Measurements from ENCODE around the gene ELOVL2.
"Not testable (repeated sequence)": the region's sequence is repeated elsewhere in the genome, so short reads cannot be mapped to it uniquely, and the experiment has no call there.

ELOVL2 gene

GRCh38 chr6:11043961-11044711 lies at the start of gene ELOVL2:
TSS of gene ELOVL2 (minus strand) at chr6:11044305. CDS start at chr6:11044230, 75 bp downstream.
- no peak for DNase-seq

GRCh38 chr6:11093376-11093625 lies 49.2 kb upstream of the ELOVL2 start:
- no peak for DNase-seq

GRCh38 chr6:11092668-11093375 lies 48.7 kb upstream of the ELOVL2 start:
- DNase-seq, result peak; percentile 85

- not testable (repeated sequence) for DNase-seq
Measured at GRCh38 chr6:11091141-11091540, 47.0 kb upstream of the ELOVL2 start.

- DNase-seq, result no peak
Measured at GRCh38 chr6:11089695-11090094, 45.6 kb upstream of the ELOVL2 start.

- not testable (repeated sequence) for DNase-seq
Measured at GRCh38 chr6:11087141-11087812, 43.2 kb upstream of the ELOVL2 start.

GRCh38 chr6:11085758-11086435 lies 41.8 kb upstream of the ELOVL2 start:
- DNase-seq, result no peak

- DNase-seq, result no peak
Measured at GRCh38 chr6:11083956-11084355, 39.9 kb upstream of the ELOVL2 start.

GRCh38 chr6:11083491-11083890 lies 39.4 kb upstream of the ELOVL2 start:
- DNase-seq, result no peak

GRCh38 chr6:11080296-11080695 lies 36.2 kb upstream of the ELOVL2 start:
- DNase-seq, result no peak

GRCh38 chr6:11078266-11078665 lies 34.2 kb upstream of the ELOVL2 start:
- DNase-seq, result no peak

GRCh38 chr6:11076540-11076939 lies 32.4 kb upstream of the ELOVL2 start:
- DNase-seq, result no peak

- DNase-seq, result no peak
Measured at GRCh38 chr6:11072101-11072500, 28.0 kb upstream of the ELOVL2 start.

GRCh38 chr6:11069760-11070159 lies 25.7 kb upstream of the ELOVL2 start:
- no peak for DNase-seq

GRCh38 chr6:11067348-11067747 lies 23.2 kb upstream of the ELOVL2 start:
- DNase-seq, result no peak

- no peak for DNase-seq
Measured at GRCh38 chr6:11066505-11067347, 22.6 kb upstream of the ELOVL2 start.

GRCh38 chr6:11065436-11066202 lies 21.5 kb upstream of the ELOVL2 start:
- DNase-seq, result no peak

GRCh38 chr6:11064836-11065235 lies 20.7 kb upstream of the ELOVL2 start:
- DNase-seq, result no peak

GRCh38 chr6:11062715-11063114 lies 18.6 kb upstream of the ELOVL2 start:
- DNase-seq, result no peak

GRCh38 chr6:11062083-11062482 lies 18.0 kb upstream of the ELOVL2 start:
- no peak for DNase-seq

- DNase-seq, result no peak
Measured at GRCh38 chr6:11058406-11058805, 14.3 kb upstream of the ELOVL2 start.

GRCh38 chr6:11056871-11057270 lies 12.8 kb upstream of the ELOVL2 start:
- DNase-seq, result no peak

All from RPMI8226 (cell line).